PC-3 (cell line): ENCODE results near the gene AGPAT3. TPM values are rescaled to one million over a fixed set of nuclear protein-coding genes. Genes with fewer than 3 reads are reported as not detected.

Experiments used
- ATAC-seq: fragments of 200-7000 bp; cut with Tn5 transposase; 2 replicates; pipeline ENCODE4 v1.9.1; 2020; ENCODE audit warnings: mild to moderate bottlenecking, moderate library complexity
- BruUV-seq: library from RNA; stranded (reverse); fragments of 400-500 nt; replicated peaks from 2 replicates; lab custom pipeline; 2021; lab: Mats Ljungman, UMichigan
- CTCF ChIA-PET: fragments of 300-600 bp; sonication (Branson Sonifier 250); formaldehyde crosslinking; loops from one replicate; lab custom pipeline; 2022; ENCODE audit warnings: antibody characterized with exemption; lab: Charles Lee
- POLR2A ChIA-PET: fragments of 300-600 bp; sonication (Branson Sonifier 250); formaldehyde crosslinking; loops from one replicate; lab custom pipeline; 2022; ENCODE audit warnings: antibody characterized with exemption; ENCODE audit not compliant: unreplicated experiment; lab: Charles Lee
- DNase-seq: peaks from one replicate; pipeline ENCODE4 v3.0.0-alpha.2; 2015
- H2AFZ ChIP-seq: fragments of 300-600 bp; sonication (generic); 2 replicates; pipeline ENCODE4 v1.6.0; 2016; ENCODE audit warnings: antibody characterized with exemption, low read length
- H3F3A ChIP-seq: fragments of 300-600 bp; sonication (generic); one replicate; pipeline ENCODE4 v1.6.0; 2017; ENCODE audit warnings: antibody characterized with exemption, low read length, control low read depth, mild to moderate bottlenecking; ENCODE audit not compliant: unreplicated experiment
- H3K27ac ChIP-seq: fragments of 300-600 bp; sonication (generic); 2 replicates; pipeline ENCODE4 v1.5.1; 2016; ENCODE audit warnings: mild to moderate bottlenecking, low read length
- H3K27me3 ChIP-seq: fragments of 300-600 bp; sonication (generic); 2 replicates; pipeline ENCODE4 v1.6.1; 2016; ENCODE audit warnings: low read length, mixed read lengths
- H3K36me3 ChIP-seq: fragments of 300-600 bp; sonication (generic); 2 replicates; pipeline ENCODE4 v1.6.1; 2016; ENCODE audit warnings: low read depth, mixed run types, low read length, mixed read lengths
- H3K4me1 ChIP-seq: fragments of 300-600 bp; sonication (generic); 2 replicates; pipeline ENCODE4 v1.5.1; 2016; ENCODE audit warnings: low read length; ENCODE audit not compliant: insufficient read depth
- H3K4me2 ChIP-seq: fragments of 300-600 bp; sonication (generic); 2 replicates; pipeline ENCODE4 v1.6.0; 2016; ENCODE audit warnings: low read length
- H3K4me3 ChIP-seq: fragments of 300-600 bp; sonication (generic); 2 replicates; pipeline ENCODE4 v1.5.1; 2016; ENCODE audit warnings: mild to moderate bottlenecking, low read length, mixed read lengths
- H3K79me2 ChIP-seq: fragments of 300-600 bp; sonication (generic); 2 replicates; pipeline ENCODE4 v1.6.1; 2017; ENCODE audit warnings: low read length, mixed read lengths
- H3K9ac ChIP-seq: fragments of 300-600 bp; sonication (generic); 2 replicates; pipeline ENCODE4 v1.6.0; 2016; ENCODE audit warnings: mild to moderate bottlenecking, low read length
- H3K9me2 ChIP-seq: fragments of 300-600 bp; sonication (generic); replicated peaks from 2 replicates; pipeline ENCODE4 v1.6.1; 2016; ENCODE audit warnings: mixed run types, low read length, mixed read lengths
- H3K9me3 ChIP-seq: fragments of 300-600 bp; sonication (generic); 2 replicates; pipeline ENCODE4 v1.6.1; 2016; ENCODE audit warnings: low read length, mixed read lengths
- H4K20me1 ChIP-seq: fragments of 300-600 bp; sonication (generic); 2 replicates; pipeline ENCODE4 v1.6.1; 2016; ENCODE audit warnings: low read length, mixed read lengths
- EZH2 ChIP-seq: fragments of 300-600 bp; sonication (generic); IDR thresholded peaks from one replicate; pipeline ENCODE4 v1.6.1; 2017; ENCODE audit warnings: antibody characterized with exemption, mild to moderate bottlenecking, low read length; ENCODE audit not compliant: unreplicated experiment
- EZH2phosphoT487 ChIP-seq: fragments of 300-600 bp; sonication (generic); IDR thresholded peaks from 2 replicates; pipeline ENCODE4 v1.6.1; 2018; ENCODE audit warnings: mild to moderate bottlenecking, antibody characterized with exemption, low read length, borderline replicate concordance
- intact Hi-C: fragments of 100-400 bp; cut with micrococcal nuclease; formaldehyde crosslinking; loops from 2 replicates; pipeline ENCODE4 v1.9.0; 2023
- total RNA-seq: library from RNA; depleted of rRNA; stranded (reverse); fragments of >200 nt; gene quantifications from 2 replicates; pipeline ENCODE4 v1.2.3, GENCODE V29; 2014
- TF ChIP-seq, protein P1 (sequence below): fragments of 300-600 bp; sonication (generic); conservative IDR thresholded peaks from 2 replicates; pipeline ENCODE4 v1.5.1; 2017; ENCODE audit warnings: antibody characterized with exemption, low read depth, mild to moderate bottlenecking, low read length

The AGPAT3 gene
- total RNA-seq, 1 experiment from 2014 or later = 76.1 TPM

DNA sequence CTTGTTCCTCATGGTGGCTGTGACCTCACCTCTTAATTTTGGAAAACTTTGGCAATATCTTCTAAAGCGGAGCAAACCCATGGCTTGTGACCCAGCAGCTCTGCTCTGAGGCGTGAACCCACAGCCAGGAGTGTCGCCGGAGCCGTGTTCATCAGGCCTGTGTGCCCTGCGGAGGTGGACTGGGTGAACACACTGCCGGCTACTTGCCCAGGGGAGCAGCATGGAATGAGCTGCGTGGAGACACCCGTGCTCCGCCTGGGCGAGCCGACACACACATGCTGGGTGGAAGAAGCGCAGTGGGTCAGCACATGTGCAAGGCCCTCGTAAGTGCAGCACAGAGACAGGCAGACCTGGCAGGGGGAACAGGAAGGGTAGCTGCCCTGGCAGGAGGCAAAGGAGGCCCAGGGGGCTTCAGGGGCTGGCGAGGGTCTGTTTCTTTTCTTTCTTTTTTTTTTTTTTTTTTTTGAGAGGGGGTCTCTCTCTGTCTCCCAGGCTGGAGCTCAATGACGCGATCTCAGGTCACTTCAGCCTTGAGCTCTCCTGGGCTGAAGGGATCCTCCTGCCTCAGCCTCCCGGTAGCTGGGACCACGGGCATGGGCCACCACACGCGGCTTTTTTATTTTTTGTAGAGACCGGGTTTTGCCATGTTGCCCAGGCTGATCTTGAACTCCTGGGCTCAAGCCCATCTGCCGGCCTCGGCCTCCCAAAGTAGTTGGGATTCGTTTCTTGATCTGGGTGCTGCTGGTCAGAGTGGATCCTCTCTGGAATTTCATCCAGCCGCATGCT lies 41.8 kb downstream of the AGPAT3 start:
- Histone ChIP-seq H2AFZ (no peak overlapping the region), H3K27me3 (no peaks in the 10 kb centered on the region), H3K36me3 (peaks cover 5% of the 10 kb centered on the region; the same call in 1 of the 2 replicates), H4K20me1 (no peaks in the 10 kb centered on the region), H3K79me2 (peaks cover 23% of the 10 kb centered on the region), H3K9ac (no peak overlapping the region), H3K27ac (no peak overlapping the region), H3K9me3 (no peaks in the 10 kb centered on the region), H3F3A (no peaks in the 10 kb centered on the region), H3K4me2 (no peak overlapping the region), H3K9me2 (no peaks in the 10 kb centered on the region), H3K4me3 (no peak overlapping the region), H3K4me1 (no peaks in the 10 kb centered on the region)
- TF ChIP-seq EZH2 (no peak), EZH2phosphoT487 (no peak)
- TF ChIP-seq, protein P1, sequence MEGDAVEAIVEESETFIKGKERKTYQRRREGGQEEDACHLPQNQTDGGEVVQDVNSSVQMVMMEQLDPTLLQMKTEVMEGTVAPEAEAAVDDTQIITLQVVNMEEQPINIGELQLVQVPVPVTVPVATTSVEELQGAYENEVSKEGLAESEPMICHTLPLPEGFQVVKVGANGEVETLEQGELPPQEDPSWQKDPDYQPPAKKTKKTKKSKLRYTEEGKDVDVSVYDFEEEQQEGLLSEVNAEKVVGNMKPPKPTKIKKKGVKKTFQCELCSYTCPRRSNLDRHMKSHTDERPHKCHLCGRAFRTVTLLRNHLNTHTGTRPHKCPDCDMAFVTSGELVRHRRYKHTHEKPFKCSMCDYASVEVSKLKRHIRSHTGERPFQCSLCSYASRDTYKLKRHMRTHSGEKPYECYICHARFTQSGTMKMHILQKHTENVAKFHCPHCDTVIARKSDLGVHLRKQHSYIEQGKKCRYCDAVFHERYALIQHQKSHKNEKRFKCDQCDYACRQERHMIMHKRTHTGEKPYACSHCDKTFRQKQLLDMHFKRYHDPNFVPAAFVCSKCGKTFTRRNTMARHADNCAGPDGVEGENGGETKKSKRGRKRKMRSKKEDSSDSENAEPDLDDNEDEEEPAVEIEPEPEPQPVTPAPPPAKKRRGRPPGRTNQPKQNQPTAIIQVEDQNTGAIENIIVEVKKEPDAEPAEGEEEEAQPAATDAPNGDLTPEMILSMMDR = no peak
- ChIA-PET CTCF (no interaction called here), POLR2A (no interaction called here)
- no peak for ATAC-seq
- no peak for DNase-seq
- BruUV-seq = TSS peak; percentile 23
- intact Hi-C loops = no loop called here

DNA sequence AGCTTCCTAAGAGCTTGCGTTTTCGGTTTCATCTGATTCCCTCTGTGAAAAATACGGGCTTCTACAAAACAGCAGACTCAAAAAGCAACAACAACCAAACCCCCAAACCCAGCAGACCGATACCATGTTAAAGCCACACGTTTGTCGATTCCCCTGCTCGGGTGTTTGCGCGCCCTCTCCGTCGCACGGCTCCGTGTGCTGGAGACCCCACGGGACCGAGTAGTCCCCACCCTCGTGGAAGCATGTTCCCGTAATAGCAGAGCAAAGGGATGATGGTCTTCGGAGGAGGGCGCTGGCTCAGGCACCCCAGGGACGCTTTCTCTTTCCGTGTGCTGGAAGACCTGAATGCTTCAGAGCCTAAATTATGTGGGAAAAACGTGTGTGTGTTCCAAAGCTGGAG lies 42.7 kb downstream of the AGPAT3 start:
- DNase-seq = no peak
- no TSS peak for BruUV-seq
- Histone ChIP-seq H3K36me3 (peaks cover 12% of the 10 kb centered on the region; the same call in 1 of the 2 replicates), H3K4me2 (no peak overlapping the region), H3K9me2 (no peaks in the 10 kb centered on the region), H3K27me3 (no peaks in the 10 kb centered on the region), H3K79me2 (peaks cover 24% of the 10 kb centered on the region), H4K20me1 (no peaks in the 10 kb centered on the region), H3K9ac (no peak overlapping the region), H3K4me1 (no peaks in the 10 kb centered on the region), H3F3A (no peaks in the 10 kb centered on the region), H3K4me3 (no peak overlapping the region), H2AFZ (no peak overlapping the region), H3K9me3 (no peaks in the 10 kb centered on the region), H3K27ac (no peak overlapping the region)
- no peak for TF ChIP-seq EZH2
- TF ChIP-seq, protein P1 = no peak
- TF ChIP-seq EZH2phosphoT487 = no peak
- POLR2A ChIA-PET = no interaction called here
- intact Hi-C loops = no loop called here
- ATAC-seq = no peak
- CTCF ChIA-PET = no interaction called here

DNA sequence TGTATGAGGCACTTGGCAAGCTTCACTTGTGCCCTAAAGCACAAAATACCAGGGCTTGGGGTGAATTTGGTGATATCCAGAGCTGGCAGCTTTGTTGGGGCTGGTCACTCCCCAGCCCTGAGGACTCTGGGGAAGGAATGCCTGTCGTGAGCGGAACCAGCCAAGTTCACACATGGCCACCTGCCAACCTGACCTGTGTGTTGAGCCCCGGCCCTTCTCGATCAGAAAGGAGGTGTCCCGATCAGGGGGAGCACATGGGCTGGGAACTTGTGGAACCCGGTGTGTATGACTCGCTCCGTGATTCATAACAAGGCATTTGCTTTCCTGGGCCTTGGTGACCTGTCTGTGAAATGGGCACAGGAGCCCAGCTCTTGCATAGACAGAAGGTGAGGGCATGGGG lies 43.1 kb downstream of the AGPAT3 start:
- ChIA-PET POLR2A (no interaction called here), CTCF (no interaction called here)

More for the DNA sequence above, 43.1 kb downstream of the AGPAT3 start:
- no TSS peak for BruUV-seq
- Histone ChIP-seq H2AFZ (no peak overlapping the region), H3K4me1 (no peaks in the 10 kb centered on the region), H3K4me2 (no peak overlapping the region), H3K4me3 (no peak overlapping the region), H3K27me3 (no peaks in the 10 kb centered on the region), H4K20me1 (no peaks in the 10 kb centered on the region), H3K9me3 (no peaks in the 10 kb centered on the region), H3K79me2 (peaks cover 24% of the 10 kb centered on the region; the same call in 1 of the 2 replicates), H3K9me2 (no peaks in the 10 kb centered on the region), H3K9ac (no peak overlapping the region), H3K36me3 (peaks cover 15% of the 10 kb centered on the region; the same call in 1 of the 2 replicates), H3F3A (no peaks in the 10 kb centered on the region), H3K27ac (no peak overlapping the region)
- TF ChIP-seq EZH2 (no peak), EZH2phosphoT487 (no peak)
- TF ChIP-seq, protein P1 = no peak
- no peak for ATAC-seq
- no peak for DNase-seq
- intact Hi-C loops = no loop called here
